B cell (primary cell): ENCODE measurements around the gene EMP1. TPM values are rescaled to one million over a fixed set of nuclear protein-coding genes. Genes with fewer than 3 reads are reported as not detected.

ENCODE experiments used
- ATAC-seq: fragments of 200-7000 bp; cut with Tn5 transposase; one replicate; pipeline ENCODE4 v1.10.0; 2021; ENCODE audit warnings: low read depth, mild to moderate bottlenecking, moderate number of reproducible peaks, moderate library complexity
- CTCF ChIA-PET: fragments of 350-600 bp; sonication (Branson Sonifier 250); formaldehyde crosslinking; loops from one replicate; lab custom pipeline; 2021; ENCODE audit warnings: antibody characterized with exemption, inconsistent platforms; lab: Charles Lee
- POLR2A ChIA-PET: fragments of 350-600 bp; sonication (Branson Sonifier 250); formaldehyde crosslinking; loops from one replicate; lab custom pipeline; 2021; ENCODE audit warnings: antibody characterized with exemption; lab: Charles Lee
- DNase-seq: peaks from one replicate; pipeline ENCODE4 v3.0.0; 2013
- H2AFZ ChIP-seq: 2 replicates; pipeline ENCODE4 v1.6.1; 2012; ENCODE audit warnings: mild to moderate bottlenecking, low read depth, low read length; ENCODE audit not compliant: insufficient read depth, poor library complexity, severe bottlenecking
- H3K27ac ChIP-seq, 2 donors: 1 replicate in 1 of 2; 2 replicates in 1 of 2; pipeline ENCODE4 v1.5.1; 2012 to 2013; ENCODE audit warnings: low read length in 2 of 2, mild to moderate bottlenecking in 2 of 2, moderate library complexity in 1 of 2
- H3K27me3 ChIP-seq, 4 experiments: fragments of 200-600 bp in 1 of 4; sonication (generic) in 1 of 4; replicated peaks in 1 of 4; 1 replicate in 2 of 4; 2 replicates in 2 of 4; pipeline versions ENCODE4 v1.6.1 to v1.7.0; 2013 to 2016; ENCODE audit warnings: low read length in 3 of 4, mild to moderate bottlenecking in 2 of 4, mixed read lengths in 1 of 4, moderate library complexity in 1 of 4; ENCODE audit not compliant: insufficient read depth in 4 of 4, control insufficient read depth in 3 of 4; ENCODE audit errors: control extremely low read depth in 1 of 4
- H3K36me3 ChIP-seq, 2 experiments: replicated peaks in 1 of 2; 1 replicate in 1 of 2; 2 replicates in 1 of 2; pipeline versions ENCODE4 v1.6.1 to v1.7.1; 2013; ENCODE audit warnings: low read length in 1 of 2; ENCODE audit not compliant: insufficient read depth in 2 of 2, control insufficient read depth in 1 of 2; ENCODE audit errors: control extremely low read depth in 1 of 2, extremely low read depth in 1 of 2
- H3K4me1 ChIP-seq, 2 donors: fragments of 200-600 bp in 1 of 2; sonication (generic) in 1 of 2; 1 replicate in 1 of 2; 2 replicates in 1 of 2; pipeline versions ENCODE4 v1.5.1 to v1.6.1; 2013 to 2017; ENCODE audit warnings: low read length in 2 of 2; ENCODE audit not compliant: control insufficient read depth in 2 of 2, insufficient read depth in 2 of 2
- H3K4me2 ChIP-seq: replicated peaks from 2 replicates; pipeline ENCODE3; 2012; ENCODE audit warnings: mild to moderate bottlenecking, low read depth, low read length; ENCODE audit not compliant: poor library complexity, severe bottlenecking
- H3K4me3 ChIP-seq, 5 experiments: fragments of 200-600 bp in 1 of 5; sonication (generic) in 1 of 5; 1 replicate in 3 of 5; 2 replicates in 2 of 5; pipeline versions ENCODE4 v1.5.1 to v1.7.0; 2011 to 2016; ENCODE audit warnings: low read length in 4 of 5, mild to moderate bottlenecking in 4 of 5, low read depth in 2 of 5, control low read depth in 1 of 5, moderate library complexity in 1 of 5; ENCODE audit not compliant: insufficient read depth in 1 of 5; ENCODE audit errors: control extremely low read depth in 1 of 5, extremely low read depth in 1 of 5
- H3K79me2 ChIP-seq: fragments of 200-600 bp; sonication (generic); one replicate; pipeline ENCODE4 v1.6.0; 2016; ENCODE audit warnings: low read length; ENCODE audit not compliant: control insufficient read depth, insufficient read depth
- H3K9ac ChIP-seq: fragments of 200-600 bp; sonication (generic); 2 replicates; pipeline ENCODE4 v1.6.1; 2017; ENCODE audit warnings: mild to moderate bottlenecking, low read length, moderate library complexity
- H3K9me3 ChIP-seq, 3 donors: one replicate each; pipeline versions ENCODE4 v1.6.1 to v1.7.1; 2013; ENCODE audit warnings: low read length in 2 of 3; ENCODE audit not compliant: control insufficient read depth in 2 of 3, insufficient read depth in 1 of 3; ENCODE audit errors: control extremely low read depth in 1 of 3
- H4K20me1 ChIP-seq: 2 replicates; pipeline ENCODE4 v1.6.0; 2012; ENCODE audit warnings: mild to moderate bottlenecking, low read length; ENCODE audit not compliant: insufficient read depth, control insufficient read depth, poor library complexity, severe bottlenecking
- H3K27ac Mint-ChIP-seq: one replicate; pipeline ENCODE4 v1.8.0; 2021; ENCODE audit warnings: mixed read lengths
- H3K27me3 Mint-ChIP-seq: one replicate; pipeline ENCODE4 v1.8.0; 2021; ENCODE audit warnings: mixed read lengths
- H3K4me1 Mint-ChIP-seq: one replicate; pipeline ENCODE4 v1.8.0; 2021; ENCODE audit warnings: mixed read lengths
- H3K4me3 Mint-ChIP-seq: one replicate; pipeline ENCODE4 v1.8.0; 2021; ENCODE audit warnings: mixed read lengths
- H3K9me3 Mint-ChIP-seq: one replicate; pipeline ENCODE4 v1.8.0; 2022; ENCODE audit warnings: mixed read lengths; ENCODE audit not compliant: insufficient read depth
- CTCF ChIP-seq: fragments of 200-600 bp; IDR thresholded peaks from one replicate; pipeline ENCODE4 v1.8.0; 2022; ENCODE audit warnings: antibody characterized with exemption, mild to moderate bottlenecking
- EZH2 ChIP-seq: IDR thresholded peaks from 2 replicates; pipeline ENCODE4 v1.6.1; 2012; ENCODE audit warnings: borderline replicate concordance, low read depth, mild to moderate bottlenecking, moderate library complexity, low read length; ENCODE audit not compliant: insufficient read depth, poor library complexity, severe bottlenecking
- WGBS: methylation state at CpG from one replicate; pipeline ENCODE4 v1.1.5; 2013; ENCODE audit warnings: missing lambda C conversion rate; ENCODE audit not compliant: insufficient coverage; 5-methylcytosine and 5-hydroxymethylcytosine counted together
- intact Hi-C: fragments of 100-400 bp; cut with micrococcal nuclease; formaldehyde crosslinking; loops from one replicate; pipeline ENCODE4 v1.10.0; 2022
- polyA plus RNA-seq: library from polyadenylated mRNA; depleted of rRNA; stranded (reverse); fragments of >200 nt; gene quantifications from 2 replicates; pipeline ENCODE4 v1.2.3, GENCODE V29; 2012
- total RNA-seq, 2 donors: library from RNA; stranded (reverse); fragments of 120-200 nt in 1 of 2; gene quantifications; 1 replicate in 1 of 2; 2 replicates in 1 of 2; pipeline versions ENCODE4 v1.2.3 to v1.2.4, GENCODE V29; 2013 to 2022

The EMP1 gene
- total and polyA plus RNA-seq, 2 donors (not counting 1 experiment from before 2014, with no cell fraction given): 0.07 to 0.64 TPM

GRCh38 chr12:13233830-13234641 is 37.5 kb downstream of the EMP1 start:
- peaks cover 13% of the 10 kb centered on the region for H3K27me3 Mint-ChIP-seq
- H3K27ac Mint-ChIP-seq: no peak overlapping the region
- no peaks in the 10 kb centered on the region for H3K4me1 Mint-ChIP-seq
- H3K4me2 ChIP-seq: no peak overlapping the region
- no peaks in the 10 kb centered on the region for H3K79me2 ChIP-seq
- CTCF ChIA-PET: interaction anchor here (0.8 to 2.8 kb wide), 8 partner anchors 13 to 318 kb away, joined by 3 to 24 read pairs (median 5); no protein-coding TSS in a partner anchor
- DNase-seq (peak; percentile 47), ATAC-seq (peak; percentile 47)
- H3K9ac ChIP-seq: no peak overlapping the region
- POLR2A ChIA-PET: no interaction called here
- no peaks in the 10 kb centered on the region for H3K4me1 ChIP-seq
- H3K27me3 ChIP-seq: no peaks in the 10 kb centered on the region
- no peak overlapping the region for H3K4me3 ChIP-seq
- no peak overlapping the region for H2AFZ ChIP-seq
- WGBS: 71% methylated on average over 7 of the region's 8 CpGs
- peak; percentile 75 for TF ChIP-seq CTCF
- TF ChIP-seq EZH2: no peak
- no peaks in the 10 kb centered on the region for H3K9me3 Mint-ChIP-seq
- no peaks in the 10 kb centered on the region for H3K9me3 ChIP-seq
- no peaks in the 10 kb centered on the region for H3K36me3 ChIP-seq
- H4K20me1 ChIP-seq: no peaks in the 10 kb centered on the region
- H3K27ac ChIP-seq: no peak overlapping the region
- no peak overlapping the region for H3K4me3 Mint-ChIP-seq
- intact Hi-C loops: loop anchor here (1.0 kb wide), 1 partner anchor 318 kb away; no protein-coding TSS in a partner anchor

- H3K9me3 Mint-ChIP-seq: no peaks in the 10 kb centered on the region
- intact Hi-C loops: no loop called here
- peaks cover 21% of the 10 kb centered on the region for H3K27me3 Mint-ChIP-seq
- Histone ChIP-seq H3K36me3 (no peaks in the 10 kb centered on the region), H3K79me2 (no peaks in the 10 kb centered on the region), H2AFZ (no peak overlapping the region), H3K4me2 (no peak overlapping the region), H3K4me3 (no peak overlapping the region), H3K27ac (no peak overlapping the region), H3K9ac (no peak overlapping the region), H4K20me1 (no peaks in the 10 kb centered on the region), H3K9me3 (no peaks in the 10 kb centered on the region), H3K4me1 (no peaks in the 10 kb centered on the region), H3K27me3 (no peaks in the 10 kb centered on the region)
- ATAC-seq (no peak), DNase-seq (no peak)
- CTCF ChIA-PET: interaction anchor here (0.7 kb wide), 1 partner anchor 26 kb away, joined by 3 read pairs; no protein-coding TSS in a partner anchor
- no peaks in the 10 kb centered on the region for H3K4me1 Mint-ChIP-seq
- TF ChIP-seq EZH2 (no peak), CTCF (no peak)
- POLR2A ChIA-PET: no interaction called here
- no peak overlapping the region for H3K27ac Mint-ChIP-seq
- H3K4me3 Mint-ChIP-seq: no peak overlapping the region
- no CpG with 5 or more reads among the region's 7 CpGs for WGBS
Observed at GRCh38 chr12:13238204-13238603, 41.7 kb downstream of the EMP1 start.
